A673 (cell line): ENCODE data around the gene ANTKMT. TPM values are rescaled to one million over a fixed set of nuclear protein-coding genes. Genes with fewer than 3 reads are reported as not detected.
A peak's percentile ranks its signal among the peaks of the same experiment; 100 is the strongest.
"Not testable (repeated sequence)": the region's sequence is repeated elsewhere in the genome, so short reads cannot be mapped to it uniquely, and the experiment has no call there.

Experiments
- BruUV-seq: library from RNA; stranded (reverse); fragments of 400-500 nt; replicated peaks from 2 replicates; lab custom pipeline; 2021; lab: Mats Ljungman, UMichigan
- CTCF ChIA-PET: fragments of 300-600 bp; sonication (Branson Sonifier 250); formaldehyde crosslinking; loops from one replicate; lab custom pipeline; 2022; ENCODE audit warnings: antibody characterized with exemption; lab: Charles Lee
- POLR2A ChIA-PET: fragments of 300-600 bp; sonication (Branson Sonifier 250); formaldehyde crosslinking; loops from one replicate; lab custom pipeline; 2022; ENCODE audit warnings: antibody characterized with exemption; ENCODE audit not compliant: low non-redundant PET; lab: Charles Lee
- DNase-seq: peaks from one replicate; pipeline ENCODE4 v3.0.0-alpha.2; 2015; ENCODE audit warnings: low spot score
- H3K27ac ChIP-seq: fragments of 200-600 bp; sonication (generic); 2 replicates; pipeline ENCODE4 v1.5.1; 2016; ENCODE audit warnings: mixed run types, low read depth, mild to moderate bottlenecking, mixed read lengths, antibody characterized with exemption, low read length; ENCODE audit not compliant: poor library complexity, severe bottlenecking
- H3K27me3 ChIP-seq: fragments of 200-600 bp; sonication (generic); replicated peaks from 2 replicates; pipeline ENCODE4 v1.6.1; 2017; ENCODE audit warnings: mixed run types, low read depth, mild to moderate bottlenecking, mixed read lengths, antibody characterized with exemption, low read length; ENCODE audit not compliant: insufficient read depth, poor library complexity
- H3K36me3 ChIP-seq: fragments of 200-600 bp; sonication (generic); 2 replicates; pipeline ENCODE4 v1.6.1; 2016; ENCODE audit warnings: mixed run types, mild to moderate bottlenecking, mixed read lengths, antibody characterized with exemption, low read length; ENCODE audit not compliant: insufficient read depth, poor library complexity, severe bottlenecking
- H3K4me1 ChIP-seq: fragments of 200-600 bp; sonication (generic); 2 replicates; pipeline ENCODE4 v1.6.1; 2017; ENCODE audit warnings: mixed run types, mild to moderate bottlenecking, mixed read lengths, antibody characterized with exemption, low read length; ENCODE audit not compliant: insufficient read depth, poor library complexity, severe bottlenecking
- H3K4me3 ChIP-seq: fragments of 200-600 bp; sonication (generic); 2 replicates; pipeline ENCODE4 v1.5.1; 2016; ENCODE audit warnings: low read depth, mixed run types, mild to moderate bottlenecking, mixed read lengths, low read length; ENCODE audit not compliant: poor library complexity, severe bottlenecking
- H3K9me3 ChIP-seq: fragments of 200-600 bp; sonication (generic); 2 replicates; pipeline ENCODE4 v1.6.1; 2016; ENCODE audit warnings: mixed run types, low read depth, mild to moderate bottlenecking, mixed read lengths, antibody characterized with exemption, low read length; ENCODE audit not compliant: poor library complexity, severe bottlenecking
- CTCF ChIP-seq: fragments of 300-800, 200-600 bp; sonication (generic); conservative IDR thresholded peaks from 2 replicates; pipeline ENCODE4 v1.5.1; 2017; ENCODE audit warnings: low read depth, mild to moderate bottlenecking, antibody characterized with exemption, low read length, moderate library complexity, mixed read lengths
- EZH2 ChIP-seq: fragments of 200-600 bp; sonication (generic); IDR thresholded peaks from 2 replicates; pipeline ENCODE4 v1.6.1; 2017; ENCODE audit warnings: borderline replicate concordance, low read depth, mild to moderate bottlenecking, mixed read lengths, antibody characterized with exemption, low read length; ENCODE audit not compliant: poor library complexity, severe bottlenecking
- intact Hi-C: fragments of 100-400 bp; cut with micrococcal nuclease; formaldehyde crosslinking; loops from one replicate; pipeline ENCODE4 v1.10.0; 2022; ENCODE audit not compliant: unreplicated experiment
- total RNA-seq: library from RNA; stranded (reverse); gene quantifications from 2 replicates; pipeline ENCODE4 v1.2.3, GENCODE V29; 2021

The ANTKMT gene
- total RNA-seq, 1 experiment from 2014 or later: 21.2 TPM

- H3K4me1 ChIP-seq: peaks cover 12% of the 10 kb centered on the region
- BruUV-seq: no TSS peak
- ChIA-PET POLR2A (no interaction called here), CTCF (no interaction called here)
- peak overlapping the region; percentile 89 for H3K4me3 ChIP-seq
- no peaks in the 10 kb centered on the region for H3K9me3 ChIP-seq
- peaks cover 19% of the 10 kb centered on the region for H3K27me3 ChIP-seq
- peaks cover 4% of the 10 kb centered on the region for H3K36me3 ChIP-seq
- no peak for DNase-seq
- intact Hi-C loops: loop anchor here (5.0 kb wide), 1 partner anchor 297 kb away; no protein-coding TSS in a partner anchor
- no peak for TF ChIP-seq CTCF
- peak overlapping the region; percentile 82 for H3K27ac ChIP-seq
Observed at GRCh38 chr16:689175-689897, 31.6 kb upstream of the ANTKMT start.

GRCh38 chr16:691242-691641, 29.7 kb upstream of the ANTKMT start:
- POLR2A ChIA-PET, BruUV-seq, DNase-seq, intact Hi-C loops, CTCF ChIA-PET, H3K36me3 ChIP-seq, H3K27ac ChIP-seq, H3K9me3 ChIP-seq, H3K4me3 ChIP-seq: not testable (repeated sequence)
- Histone ChIP-seq H3K27me3 (peaks cover 34% of the 10 kb centered on the region), H3K4me1 (peaks cover 22% of the 10 kb centered on the region)

GRCh38 chr16:692356-693108, 28.4 kb upstream of the ANTKMT start:
- no TSS peak for BruUV-seq
- no peaks in the 10 kb centered on the region for H3K9me3 ChIP-seq
- no peaks in the 10 kb centered on the region for H3K36me3 ChIP-seq
- no peak for DNase-seq
- POLR2A ChIA-PET: no interaction called here
- TF ChIP-seq EZH2: no peak
- TF ChIP-seq CTCF: no peak
- H3K4me1 ChIP-seq: peaks cover 22% of the 10 kb centered on the region
- H3K27me3 ChIP-seq: peaks cover 36% of the 10 kb centered on the region
- CTCF ChIA-PET: no interaction called here
- no peak overlapping the region for H3K27ac ChIP-seq
- no peak overlapping the region for H3K4me3 ChIP-seq
- intact Hi-C loops: no loop called here
